GM18499 (cell line): ENCODE measurements around the gene CTNNBL1.
"Not testable (repeated sequence)": the region's sequence is repeated elsewhere in the genome, so short reads cannot be mapped to it uniquely, and the experiment has no call there.

Experiments used
- ATAC-seq: cut with Tn5 transposase; IDR thresholded peaks from one replicate; pipeline ENCODE4 v1.9.1; 2021; ENCODE audit warnings: moderate number of reproducible peaks; ENCODE audit not compliant: insufficient read depth, unreplicated experiment

The CTNNBL1 gene

DNA sequence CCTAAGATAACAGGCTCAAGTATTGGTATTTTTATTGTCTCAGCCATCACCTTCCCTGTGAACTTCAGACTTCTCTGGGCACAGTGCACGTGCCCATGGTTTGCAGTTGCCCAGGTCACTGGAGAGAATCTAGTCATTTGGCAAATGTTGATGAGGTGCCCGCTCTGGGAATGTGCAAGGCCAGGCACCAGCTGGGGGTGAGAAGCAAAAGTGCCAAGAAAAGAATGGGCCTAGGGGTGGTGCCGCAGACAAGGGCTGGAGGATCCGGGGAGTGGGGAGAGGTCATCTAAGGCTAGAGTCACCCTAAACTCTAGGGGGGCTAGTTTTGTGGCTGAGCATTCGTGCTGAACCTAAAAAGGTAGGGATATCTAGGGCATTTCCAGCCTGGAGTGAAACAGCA, 152.0 kb downstream of the CTNNBL1 start:
- no peak for ATAC-seq

DNA sequence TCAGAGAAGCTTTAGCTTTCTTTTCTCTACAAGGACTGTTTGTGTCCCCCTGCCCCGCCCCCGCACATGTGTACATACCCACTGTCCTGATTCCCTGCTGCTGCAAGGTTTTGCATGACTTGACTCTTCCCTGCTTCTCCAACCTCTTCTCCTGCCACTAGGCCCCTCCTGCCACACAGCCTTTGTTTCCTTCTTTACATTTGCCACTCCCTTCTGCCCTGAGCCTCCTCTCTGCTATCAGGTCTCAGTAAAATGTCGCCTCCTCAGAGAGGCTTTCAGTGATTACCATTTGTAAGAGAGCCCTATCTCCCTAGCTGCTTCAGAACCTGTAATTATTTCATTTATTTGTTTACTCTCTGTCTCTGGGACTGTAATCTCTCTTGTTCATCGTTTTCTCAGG, 152.7 kb downstream of the CTNNBL1 start:
- no peak for ATAC-seq

DNA sequence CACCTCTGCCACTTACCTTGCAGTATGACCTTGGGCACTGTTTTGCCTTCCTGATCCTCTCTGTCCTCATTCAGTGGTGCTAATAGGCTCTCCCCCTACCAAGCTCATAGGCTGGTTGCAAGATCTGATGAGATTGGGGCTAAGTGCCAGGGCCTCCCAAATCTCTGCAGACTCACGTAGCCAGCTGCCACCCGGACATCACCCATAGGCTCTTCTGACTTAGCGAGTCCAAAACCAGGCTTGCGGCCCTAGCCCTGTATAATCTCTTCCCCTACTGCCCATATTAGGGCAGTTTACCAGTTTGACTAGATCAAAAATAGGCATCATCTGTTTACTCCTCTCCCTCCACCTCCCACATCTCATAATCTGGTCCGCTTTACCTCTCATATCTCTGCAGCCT, 154.9 kb downstream of the CTNNBL1 start:
- ATAC-seq = no peak

DNA sequence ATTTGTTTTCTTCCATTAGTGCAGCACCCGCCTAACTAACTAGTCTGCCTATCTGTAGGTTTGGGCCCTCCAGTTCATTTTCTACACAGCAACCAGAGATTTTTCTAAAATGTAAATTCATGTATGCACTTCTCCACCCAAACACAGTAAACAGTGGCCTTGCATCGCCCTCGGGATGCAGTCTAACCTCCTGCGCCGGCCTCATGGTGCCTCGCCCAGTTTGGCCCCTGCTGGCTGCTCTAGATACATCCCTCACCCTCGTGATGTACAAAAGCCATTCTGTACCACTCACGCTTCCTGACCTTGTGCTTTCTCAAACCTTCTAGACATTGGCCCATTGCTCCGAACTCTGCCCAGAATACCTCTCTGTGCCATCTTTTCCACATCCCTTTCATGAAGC, 155.3 kb downstream of the CTNNBL1 start:
- no peak for ATAC-seq

DNA sequence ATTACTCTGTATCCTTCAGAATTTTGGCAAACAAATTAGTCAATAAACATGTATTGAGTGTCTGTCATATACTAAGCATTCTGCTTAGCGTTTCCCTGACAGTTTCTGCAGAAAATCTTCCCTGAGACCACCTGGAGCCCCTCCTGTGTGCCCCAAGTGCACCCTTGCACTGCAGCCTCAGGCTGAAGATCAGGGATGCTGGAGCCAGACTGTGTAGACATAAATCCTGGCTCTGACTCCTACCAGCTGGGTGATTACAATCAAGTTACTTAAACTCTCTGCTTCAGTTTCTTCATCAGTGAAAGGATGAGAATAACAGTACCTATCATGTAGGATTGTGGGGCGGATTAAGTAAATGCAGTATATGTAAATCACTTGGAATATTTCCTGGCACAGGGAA, 155.7 kb downstream of the CTNNBL1 start:
- ATAC-seq = no peak

DNA sequence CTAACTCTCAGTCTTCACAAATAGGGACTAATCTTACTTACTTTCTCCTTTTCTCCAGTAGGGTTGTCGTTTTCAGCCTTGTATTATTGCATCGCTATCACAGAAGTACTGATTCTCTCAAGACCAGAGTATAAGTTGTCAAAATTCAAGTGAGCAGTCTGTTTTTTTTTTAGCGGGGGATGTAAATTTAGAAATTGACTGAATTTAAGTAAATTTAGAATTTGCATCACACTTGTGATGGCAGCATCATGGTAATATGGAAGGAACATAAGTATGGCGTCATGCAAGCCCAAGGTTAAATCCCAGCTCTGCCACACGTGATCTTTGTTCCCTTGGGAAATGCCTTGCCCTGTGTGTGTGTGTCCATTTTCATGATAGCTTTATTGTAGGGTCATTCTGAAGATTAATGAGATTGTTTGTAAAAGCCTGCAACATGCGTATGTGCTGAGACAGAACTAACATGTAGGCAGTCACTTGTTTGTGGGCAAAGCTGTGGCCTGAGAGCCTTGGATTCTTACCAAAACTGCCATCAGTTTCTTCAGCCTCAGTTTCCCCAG, 156.3 kb downstream of the CTNNBL1 start:
- no peak for ATAC-seq

DNA sequence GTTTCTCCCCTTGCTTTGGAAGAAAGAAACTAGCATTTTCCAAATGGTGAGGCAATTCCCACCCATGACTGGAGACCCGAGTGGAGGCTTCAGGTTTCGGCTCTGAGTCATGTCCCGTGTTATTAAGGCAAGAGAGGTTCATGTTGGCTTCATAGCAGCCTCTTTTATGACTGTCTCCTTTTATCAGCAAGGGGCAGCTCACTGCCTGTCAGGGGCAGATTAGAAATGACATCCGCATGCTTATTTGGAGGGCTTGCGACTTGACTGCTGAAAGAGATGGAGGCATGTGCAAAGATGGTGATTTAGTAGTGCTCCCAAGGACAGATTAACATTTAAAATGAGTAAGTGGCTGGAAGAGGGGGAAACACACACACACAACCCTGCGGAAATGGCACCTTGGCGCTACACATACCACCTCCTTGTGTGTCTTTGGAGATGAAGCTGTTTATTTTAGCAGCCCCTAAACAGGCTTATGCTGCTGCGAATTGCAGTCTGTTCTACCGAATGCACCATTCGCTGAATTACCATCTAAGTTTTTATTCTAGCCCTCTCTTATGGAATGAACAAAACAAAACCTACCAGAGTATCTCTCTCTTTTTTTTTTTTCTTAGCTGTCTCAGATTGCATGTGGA, 157.0 kb downstream of the CTNNBL1 start:
- no peak for ATAC-seq

DNA sequence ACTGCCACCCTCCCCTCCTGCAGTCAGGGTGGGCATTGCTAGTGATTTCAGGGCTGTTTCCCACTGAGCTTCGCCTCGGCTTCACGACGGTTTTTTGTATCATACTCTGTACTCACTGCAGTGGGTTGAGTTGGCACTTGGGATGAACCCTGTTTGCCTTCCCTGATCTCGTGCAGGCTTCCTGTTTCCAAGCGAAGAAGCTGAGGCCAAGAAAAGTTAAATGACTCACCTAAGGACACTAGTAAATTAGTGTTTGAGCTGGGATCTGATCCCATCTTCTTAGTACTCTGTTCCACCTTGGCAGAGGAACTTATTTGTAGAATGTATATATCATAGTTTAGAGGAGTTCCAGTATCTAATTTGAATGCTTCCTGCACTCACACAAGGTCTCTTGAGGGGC, 158.8 kb downstream of the CTNNBL1 start:
- ATAC-seq = no peak

DNA sequence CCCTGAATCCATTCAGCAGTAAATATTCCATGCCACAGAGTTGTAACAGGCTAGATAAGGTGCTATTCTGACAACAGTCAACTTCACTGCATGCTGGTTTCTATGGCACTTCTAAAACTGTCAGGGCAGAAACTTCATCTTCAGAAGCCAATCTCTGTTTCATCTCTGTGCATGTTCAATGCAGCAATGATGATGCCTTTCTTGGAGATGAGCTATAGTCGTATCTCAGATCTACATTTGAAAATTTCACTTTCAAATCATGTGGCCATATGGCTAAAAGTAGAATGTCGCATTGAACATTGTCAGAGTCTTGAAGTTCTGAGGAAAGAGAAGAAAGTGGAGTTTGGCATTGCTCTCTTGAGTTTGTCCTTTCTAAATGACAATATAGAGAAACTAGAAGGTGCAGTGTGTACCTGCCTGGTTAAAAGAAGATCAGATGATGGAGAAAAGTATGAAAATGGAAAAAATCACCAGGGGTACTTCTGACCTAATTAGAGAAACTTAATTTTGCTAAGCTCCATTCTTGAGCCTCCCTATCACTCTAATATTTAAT, 160.1 kb downstream of the CTNNBL1 start:
- ATAC-seq = no peak

DNA sequence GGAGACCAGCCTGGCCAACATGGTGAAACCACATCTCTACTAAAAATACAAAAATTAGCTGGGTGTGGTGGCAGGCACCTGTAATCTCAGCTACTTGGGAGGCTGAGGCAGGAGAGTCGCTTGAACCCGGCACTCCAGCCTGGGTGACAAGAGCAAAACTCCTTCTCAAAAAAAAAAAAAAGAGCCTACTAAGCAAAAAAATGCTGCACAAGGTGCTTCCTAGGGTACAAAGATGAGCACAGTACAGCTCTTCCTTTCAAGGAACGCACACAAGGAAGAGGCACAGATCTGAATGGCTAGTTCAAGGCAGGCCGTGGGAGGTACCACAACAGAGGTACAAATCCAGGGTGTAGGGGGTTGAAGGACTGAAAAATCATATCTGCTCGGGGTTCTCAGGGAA, 162.2 kb downstream of the CTNNBL1 start:
- not testable (repeated sequence) for ATAC-seq

DNA sequence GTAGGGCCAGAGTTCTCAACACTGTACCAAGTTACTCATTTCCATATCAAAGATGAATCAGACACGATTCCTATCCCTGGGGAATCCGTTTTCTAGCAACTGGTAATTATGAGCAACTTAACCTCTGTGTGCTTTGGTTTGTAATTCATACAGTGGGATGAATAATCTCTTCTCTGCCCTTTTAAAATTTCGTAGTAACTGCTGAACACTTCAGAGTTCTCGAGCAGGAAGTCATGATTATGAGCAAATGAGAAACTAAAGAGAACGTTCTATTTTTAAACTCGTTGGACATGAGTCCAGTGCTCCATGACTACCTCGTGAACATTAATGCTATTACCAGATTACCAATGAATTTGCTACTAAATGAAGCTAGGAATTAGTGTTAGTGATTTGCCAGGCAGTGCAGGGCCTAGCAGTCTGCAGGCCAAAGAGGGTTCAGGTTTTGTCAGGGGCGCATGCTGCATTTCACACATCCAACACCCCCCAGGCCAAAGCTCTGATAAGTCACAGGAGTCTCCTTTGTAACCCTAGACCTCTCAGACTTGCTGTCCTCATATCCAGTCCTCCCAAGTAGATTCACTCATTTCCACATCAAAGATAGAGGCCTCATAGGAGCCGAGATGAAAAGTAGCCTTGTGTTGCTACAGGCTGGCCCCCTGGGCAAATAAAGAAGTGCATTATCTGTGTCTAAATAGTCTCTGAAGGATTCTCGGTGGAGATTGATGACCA, 163.3 kb downstream of the CTNNBL1 start:
- ATAC-seq = no peak

DNA sequence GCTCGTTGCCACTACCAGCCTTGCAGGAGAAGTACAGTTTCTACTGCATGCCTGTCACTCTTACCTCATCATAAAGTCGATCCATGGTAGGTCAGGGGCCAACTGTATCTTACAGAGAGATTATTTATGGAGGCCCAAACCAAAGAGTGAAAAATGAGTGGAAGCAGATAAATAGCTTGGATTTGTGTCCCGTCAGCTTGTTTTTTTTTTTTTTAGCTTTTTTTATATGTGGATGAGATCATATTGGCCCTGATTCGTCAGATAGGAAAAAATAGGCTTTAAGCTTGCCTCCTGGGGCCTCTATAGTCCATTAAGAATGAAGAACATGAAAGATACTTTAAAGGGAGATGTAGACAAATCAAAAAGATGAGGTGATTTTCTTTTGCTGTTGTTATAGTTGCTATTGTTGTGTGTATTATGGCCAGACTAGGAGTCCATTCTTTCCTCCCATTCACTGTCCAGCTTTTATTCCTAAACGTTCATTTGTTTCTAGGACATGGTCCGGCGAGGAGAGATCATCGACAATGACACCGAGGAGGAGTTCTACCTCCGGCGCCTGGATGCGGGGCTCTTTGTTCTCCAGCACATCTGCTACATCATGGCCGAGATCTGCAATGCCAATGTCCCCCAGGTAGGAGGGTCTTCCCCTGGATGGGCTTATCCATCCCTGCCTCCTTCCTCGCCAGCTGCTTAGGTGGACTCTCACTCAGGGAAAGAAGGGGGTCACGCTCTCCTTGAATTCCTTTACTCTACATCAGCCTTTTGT, 165.8 kb downstream of the CTNNBL1 start:
- ATAC-seq = no peak

DNA sequence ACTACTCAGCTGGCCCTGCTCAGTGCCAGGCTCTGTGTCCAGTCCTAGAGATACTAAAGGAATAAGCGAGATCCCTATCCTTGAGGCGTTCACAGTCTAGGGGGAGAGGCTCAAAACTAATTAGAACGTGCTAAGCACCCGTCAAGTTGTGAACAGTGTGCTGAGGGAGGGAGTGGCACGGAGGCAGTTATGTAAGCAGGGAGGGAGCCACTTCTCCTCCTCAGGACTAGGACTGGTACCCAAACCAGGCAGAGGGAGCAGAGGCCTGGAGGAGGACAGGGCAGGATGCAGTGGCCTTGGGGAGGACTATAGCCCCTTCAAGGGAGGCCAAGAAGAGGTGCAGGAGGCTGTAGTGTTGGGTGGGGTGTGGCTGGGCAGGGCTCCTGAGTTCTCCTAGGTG, 169.5 kb downstream of the CTNNBL1 start:
- ATAC-seq = no peak

DNA sequence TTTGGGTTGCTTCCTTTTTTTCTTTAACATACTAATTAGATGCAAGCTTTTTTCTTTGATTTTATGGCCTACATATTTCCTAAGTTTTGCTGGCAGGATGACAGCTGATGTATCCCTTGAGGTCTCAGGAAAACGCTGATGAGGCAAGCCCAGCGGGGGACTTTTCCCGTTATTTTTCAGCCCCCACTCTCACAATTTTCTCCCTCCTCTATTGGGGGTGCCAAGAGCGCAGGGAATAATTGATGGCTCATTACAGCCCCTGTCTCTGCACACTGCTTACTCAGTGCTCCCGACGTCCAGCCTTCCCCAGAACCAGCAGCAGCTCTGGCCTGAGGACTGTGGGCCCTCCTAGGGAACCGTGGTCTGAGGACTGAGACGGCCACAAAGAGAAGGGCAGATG, 170.5 kb downstream of the CTNNBL1 start:
- ATAC-seq = no peak

DNA sequence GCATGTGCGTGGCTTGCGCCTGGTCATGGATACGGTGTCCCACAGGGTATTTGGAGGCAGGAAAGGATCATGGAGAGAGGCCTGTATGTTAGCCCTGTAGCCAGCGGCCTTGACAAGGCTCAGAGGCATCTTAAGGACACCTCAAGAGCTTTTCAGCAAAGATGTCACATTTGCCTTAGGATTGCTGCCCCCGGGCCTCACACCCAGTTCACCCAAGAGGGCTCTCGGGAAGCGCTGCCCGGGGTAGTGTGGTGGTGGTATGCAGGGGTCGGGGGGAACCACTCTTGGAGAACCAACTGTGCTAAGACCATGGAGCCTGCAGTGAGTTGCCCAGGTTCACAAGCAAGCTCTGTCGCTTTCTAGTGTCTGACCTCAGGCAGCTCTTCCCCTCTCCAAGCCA, 172.2 kb downstream of the CTNNBL1 start:
- ATAC-seq = no peak

DNA sequence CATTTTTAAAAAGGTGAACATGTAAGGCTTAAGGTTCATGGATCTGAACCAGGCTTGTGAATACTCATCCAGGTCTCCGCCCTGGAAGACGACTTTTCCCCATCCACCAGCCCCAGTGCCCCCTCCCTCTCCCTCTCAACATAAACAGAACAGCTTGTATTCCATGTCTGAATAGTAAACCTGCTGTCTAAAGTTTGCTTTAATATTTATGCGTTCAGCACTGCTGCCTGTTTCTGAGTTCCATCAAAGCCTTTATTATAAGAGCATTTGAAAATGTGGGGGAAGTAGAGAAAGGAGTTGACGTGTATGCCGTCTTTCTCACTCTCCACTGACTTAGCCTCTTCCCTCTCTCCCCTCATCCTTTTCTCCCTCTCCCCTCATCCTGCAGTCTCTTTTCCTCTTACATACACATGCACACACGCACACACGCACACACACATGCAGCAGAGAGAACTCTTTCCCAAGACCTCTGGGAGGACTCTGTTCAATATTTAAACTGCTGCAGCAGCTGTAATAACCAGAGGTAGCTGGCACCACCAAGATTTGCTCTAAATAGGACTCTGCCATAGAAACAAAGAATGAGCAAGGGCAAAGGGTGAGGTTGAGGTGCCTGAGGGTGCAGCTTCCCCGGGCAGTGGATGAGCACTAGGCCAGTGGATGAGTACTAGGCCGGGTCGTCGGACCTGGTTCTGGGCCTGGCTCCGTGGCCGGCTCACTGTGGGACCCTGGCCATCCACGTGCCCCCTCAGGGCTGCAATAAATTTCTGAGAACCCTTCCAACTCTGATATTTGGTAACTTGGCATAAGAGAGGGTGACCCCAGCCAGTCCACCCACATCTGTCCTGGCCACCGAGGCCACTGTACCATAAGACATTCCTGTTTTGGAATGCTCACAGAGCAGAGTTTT, 173.7 kb downstream of the CTNNBL1 start:
- no peak for ATAC-seq

DNA sequence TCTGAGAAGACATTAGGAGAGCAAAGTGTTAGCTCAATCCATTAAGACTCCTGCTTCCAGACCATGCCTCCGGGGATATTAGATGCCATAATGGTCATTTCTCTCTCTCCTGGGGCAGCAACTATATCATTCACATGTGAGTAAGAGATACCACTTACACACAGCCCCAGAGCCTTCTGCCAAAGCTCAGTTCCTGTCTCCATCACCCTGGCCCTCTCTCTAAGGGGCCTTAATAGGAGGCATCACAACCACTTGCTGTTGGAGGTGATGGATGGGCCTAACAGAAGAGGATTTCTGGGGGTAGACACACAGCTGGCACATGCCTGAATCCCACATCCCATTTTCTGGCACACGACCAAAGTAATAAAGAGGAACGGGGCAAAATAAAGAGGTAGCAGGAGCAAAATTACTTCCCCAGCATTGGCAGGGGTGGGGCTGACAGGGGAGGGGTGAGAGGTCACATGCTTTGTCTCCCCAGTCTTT, 175.1 kb downstream of the CTNNBL1 start:
- no peak for ATAC-seq

DNA sequence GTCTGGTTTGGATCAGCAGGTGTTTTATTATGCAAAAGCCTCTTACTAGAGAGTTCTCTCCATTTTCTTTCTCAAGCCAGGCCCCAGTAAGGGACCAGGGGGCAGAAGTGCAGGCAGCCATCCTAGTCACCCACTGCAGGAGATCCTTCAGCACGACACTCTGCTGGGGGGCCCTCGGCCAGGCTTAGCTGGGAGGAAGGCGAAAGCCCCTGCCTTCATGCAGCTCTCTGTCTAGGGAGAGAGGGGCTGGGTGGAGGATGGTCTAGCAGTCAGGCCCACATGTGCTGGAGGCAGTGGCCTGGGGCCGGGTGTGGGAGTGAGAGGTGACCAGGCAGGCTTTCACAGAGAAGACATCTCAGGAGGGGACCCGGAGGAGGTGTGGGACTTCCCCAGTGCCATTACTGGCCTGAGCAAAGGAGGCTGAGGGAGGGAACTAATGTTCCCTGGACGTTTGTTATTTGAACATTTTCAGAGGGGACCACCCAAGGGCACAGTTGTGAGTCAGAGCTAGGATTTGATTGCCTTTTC, 175.6 kb downstream of the CTNNBL1 start:
- ATAC-seq = no peak

DNA sequence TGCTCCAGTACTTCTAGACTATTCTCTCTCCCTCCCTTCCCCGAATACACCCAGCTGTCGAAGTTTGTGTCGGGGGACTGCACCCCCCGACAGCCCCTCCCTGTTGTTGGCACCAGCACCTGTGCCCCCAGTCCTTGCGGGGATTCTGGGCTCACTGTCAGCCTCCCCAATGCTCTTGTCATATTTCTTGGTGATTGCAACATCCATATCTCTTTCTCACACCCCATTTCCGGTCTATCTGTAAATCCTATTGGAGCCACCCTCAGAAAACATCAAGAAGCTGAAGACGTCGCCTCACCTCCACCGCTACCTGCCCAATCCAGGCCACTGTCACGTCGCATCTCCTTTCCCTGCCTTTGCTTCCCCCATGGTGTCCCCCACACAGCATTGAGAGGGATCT, 176.5 kb downstream of the CTNNBL1 start:
- no peak for ATAC-seq

DNA sequence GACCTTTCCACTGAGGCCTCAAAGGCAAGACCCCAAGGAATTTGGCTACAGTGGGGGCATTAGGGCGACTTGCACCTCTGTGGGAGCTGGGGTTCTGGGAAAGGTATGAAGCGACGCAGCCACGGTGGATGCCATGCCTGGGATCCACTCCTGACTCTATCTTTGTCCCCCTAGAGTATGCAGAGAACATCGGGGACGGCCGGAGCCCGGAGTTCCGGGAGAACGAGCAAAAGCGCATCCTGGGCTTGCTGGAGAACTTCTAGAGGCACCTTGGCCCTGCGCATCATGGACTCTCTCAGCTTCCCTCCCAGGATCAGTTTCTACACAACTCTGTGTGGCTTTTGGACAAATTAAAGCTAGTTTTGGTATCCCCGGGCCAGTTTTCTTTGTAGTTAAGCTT, 177.9 kb downstream of the CTNNBL1 start:
- no peak for ATAC-seq
